Muscle layer of colon (tissue), 2 donors: ENCODE measurements around the gene KAT2B.

ENCODE experiments used
- H3K27ac ChIP-seq: one replicate; pipeline ENCODE4 v1.7.0; 2013; ENCODE audit warnings: low read depth, mild to moderate bottlenecking, low read length, moderate library complexity
- H3K27me3 ChIP-seq, 2 donors: one replicate each; pipeline ENCODE4 v1.7.0; 2013; ENCODE audit warnings: low read length in 2 of 2, mild to moderate bottlenecking in 2 of 2; ENCODE audit not compliant: insufficient read depth in 2 of 2, control insufficient read depth in 1 of 2
- H3K36me3 ChIP-seq: one replicate; pipeline ENCODE4 v1.7.0; 2013; ENCODE audit warnings: mild to moderate bottlenecking, low read length; ENCODE audit not compliant: insufficient read depth
- H3K4me1 ChIP-seq: one replicate; pipeline ENCODE4 v1.7.0; 2013; ENCODE audit warnings: mild to moderate bottlenecking, low read length; ENCODE audit not compliant: insufficient read depth
- H3K4me3 ChIP-seq, 2 donors: one replicate each; pipeline ENCODE4 v1.7.0; 2013; ENCODE audit warnings: low read length in 2 of 2, low read depth in 1 of 2, mild to moderate bottlenecking in 1 of 2, moderate library complexity in 1 of 2
- H3K9ac ChIP-seq: one replicate; pipeline ENCODE4 v1.7.0; 2013; ENCODE audit warnings: low read length
- H3K9me3 ChIP-seq: one replicate; pipeline ENCODE4 v1.7.0; 2013; ENCODE audit warnings: mild to moderate bottlenecking, low read length
- donor health status: abdominal sarcoma.
- donor health status: Adenocarcinoma of cecum.

The KAT2B gene

GRCh38 chr3:20080956-20081554, 40.8 kb downstream of the KAT2B start:
- no peaks in the 10 kb centered on the region for H3K27me3 ChIP-seq
- no peak overlapping the region for H3K9ac ChIP-seq
- H3K4me1 ChIP-seq = peaks cover 6% of the 10 kb centered on the region
- H3K36me3 ChIP-seq = peaks cover 6% of the 10 kb centered on the region
- peak overlapping the region in 1 of 2 donors; percentile 18 for H3K4me3 ChIP-seq
- no peak overlapping the region for H3K27ac ChIP-seq
- H3K9me3 ChIP-seq = no peaks in the 10 kb centered on the region

GRCh38 chr3:20083253-20083652, 43.0 kb downstream of the KAT2B start:
- Histone ChIP-seq H3K36me3 (peaks cover 6% of the 10 kb centered on the region), H3K9me3 (no peaks in the 10 kb centered on the region), H3K4me1 (peaks cover 6% of the 10 kb centered on the region), H3K4me3 (no peak overlapping the region), H3K27me3 (no peaks in the 10 kb centered on the region), H3K27ac (no peak overlapping the region), H3K9ac (no peak overlapping the region)

GRCh38 chr3:20083953-20084352, 43.7 kb downstream of the KAT2B start:
- H3K27ac ChIP-seq = no peak overlapping the region
- peaks cover 6% of the 10 kb centered on the region for H3K4me1 ChIP-seq
- H3K36me3 ChIP-seq = peaks cover 6% of the 10 kb centered on the region
- no peak overlapping the region for H3K9ac ChIP-seq
- H3K4me3 ChIP-seq = no peak overlapping the region
- H3K9me3 ChIP-seq = no peaks in the 10 kb centered on the region
- H3K27me3 ChIP-seq = no peaks in the 10 kb centered on the region

- H3K9ac ChIP-seq = no peak overlapping the region
- H3K36me3 ChIP-seq = no peaks in the 10 kb centered on the region
- no peak overlapping the region for H3K27ac ChIP-seq
- H3K27me3 ChIP-seq = no peaks in the 10 kb centered on the region
- H3K9me3 ChIP-seq = peaks cover 7% of the 10 kb centered on the region
- H3K4me1 ChIP-seq = peaks cover 11% of the 10 kb centered on the region
- no peak overlapping the region for H3K4me3 ChIP-seq
Measured at GRCh38 chr3:20091331-20092047, 51.2 kb downstream of the KAT2B start.

GRCh38 chr3:20095470-20095869, 55.2 kb downstream of the KAT2B start:
- no peak overlapping the region for H3K9ac ChIP-seq
- no peaks in the 10 kb centered on the region for H3K27me3 ChIP-seq
- no peaks in the 10 kb centered on the region for H3K9me3 ChIP-seq
- H3K36me3 ChIP-seq = no peaks in the 10 kb centered on the region
- H3K4me3 ChIP-seq = no peak overlapping the region
- no peak overlapping the region for H3K27ac ChIP-seq
- peaks cover 18% of the 10 kb centered on the region for H3K4me1 ChIP-seq

- Histone ChIP-seq H3K4me3 (no peak overlapping the region), H3K4me1 (peaks cover 18% of the 10 kb centered on the region), H3K9me3 (no peaks in the 10 kb centered on the region), H3K9ac (no peak overlapping the region), H3K36me3 (peaks cover 2% of the 10 kb centered on the region), H3K27me3 (no peaks in the 10 kb centered on the region), H3K27ac (no peak overlapping the region)
Measured at GRCh38 chr3:20096135-20096685, 56.0 kb downstream of the KAT2B start.

GRCh38 chr3:20097015-20097414, 56.8 kb downstream of the KAT2B start:
- peaks cover 18% of the 10 kb centered on the region for H3K4me1 ChIP-seq
- H3K36me3 ChIP-seq = peaks cover 6% of the 10 kb centered on the region
- H3K27ac ChIP-seq = no peak overlapping the region
- H3K9ac ChIP-seq = no peak overlapping the region
- no peak overlapping the region for H3K4me3 ChIP-seq
- no peaks in the 10 kb centered on the region for H3K27me3 ChIP-seq
- H3K9me3 ChIP-seq = no peaks in the 10 kb centered on the region

- Histone ChIP-seq H3K4me3 (no peak overlapping the region), H3K27me3 (no peaks in the 10 kb centered on the region), H3K9me3 (no peaks in the 10 kb centered on the region), H3K9ac (no peak overlapping the region), H3K36me3 (peaks cover 11% of the 10 kb centered on the region), H3K4me1 (peaks cover 18% of the 10 kb centered on the region), H3K27ac (no peak overlapping the region)
Measured at GRCh38 chr3:20099060-20099459, 58.8 kb downstream of the KAT2B start.

- Histone ChIP-seq H3K27ac (no peak overlapping the region), H3K9me3 (no peaks in the 10 kb centered on the region), H3K4me1 (peaks cover 18% of the 10 kb centered on the region), H3K4me3 (no peak overlapping the region), H3K36me3 (peaks cover 11% of the 10 kb centered on the region), H3K9ac (no peak overlapping the region), H3K27me3 (no peaks in the 10 kb centered on the region)
Measured at GRCh38 chr3:20100151-20100550, 59.9 kb downstream of the KAT2B start.

GRCh38 chr3:20101041-20101440, 60.8 kb downstream of the KAT2B start:
- H3K9ac ChIP-seq = no peak overlapping the region

GRCh38 chr3:20103731-20104130, 63.5 kb downstream of the KAT2B start:
- no peaks in the 10 kb centered on the region for H3K9me3 ChIP-seq
- H3K36me3 ChIP-seq = peaks cover 11% of the 10 kb centered on the region
- H3K27ac ChIP-seq = no peak overlapping the region
- H3K27me3 ChIP-seq = no peaks in the 10 kb centered on the region
- H3K4me3 ChIP-seq = no peak overlapping the region
- H3K4me1 ChIP-seq = no peaks in the 10 kb centered on the region
- no peak overlapping the region for H3K9ac ChIP-seq

More at GRCh38 chr3:20101041-20101440, 60.8 kb downstream of the KAT2B start:
- Histone ChIP-seq H3K27ac (no peak overlapping the region), H3K27me3 (no peaks in the 10 kb centered on the region), H3K4me3 (no peak overlapping the region), H3K4me1 (peaks cover 11% of the 10 kb centered on the region), H3K9me3 (no peaks in the 10 kb centered on the region), H3K36me3 (peaks cover 11% of the 10 kb centered on the region)
